HEK293 (cell line): ENCODE data around the gene KLHDC4.

Source experiments
- YY1 ChIP-seq: fragments of 450-650 bp; formaldehyde crosslinking; IDR thresholded peaks from 2 replicates; pipeline ENCODE4 v1.5.1; 2018; ENCODE audit warnings: missing biosample characterization, missing genetic modification characterization
- ZNF274 ChIP-seq, 2 experiments: fragments of 200-500 bp in 1 of 2; fragments of 450-650 bp in 1 of 2; sonication (Bioruptor generic) in 1 of 2; formaldehyde crosslinking in 1 of 2; IDR thresholded peaks; 2 replicates each; pipeline versions ENCODE4 v1.5.1 to v1.6.1; 2014 to 2016; ENCODE audit warnings: borderline replicate concordance in 1 of 2, inconsistent platforms in 1 of 2, low read length in 1 of 2, missing biosample characterization in 1 of 2, missing genetic modification characterization in 1 of 2
- TF ChIP-seq, protein P1 (sequence below): fragments of 450-650 bp; formaldehyde crosslinking; IDR thresholded peaks from 2 replicates; pipeline ENCODE4 v1.5.1; 2016; ENCODE audit warnings: missing biosample characterization, missing genetic modification characterization
- TF ChIP-seq, protein P2 (sequence below): fragments of 450-650 bp; formaldehyde crosslinking; IDR thresholded peaks from 2 replicates; pipeline ENCODE4 v1.5.1; 2016; ENCODE audit warnings: missing biosample characterization, missing genetic modification characterization

DNA sequence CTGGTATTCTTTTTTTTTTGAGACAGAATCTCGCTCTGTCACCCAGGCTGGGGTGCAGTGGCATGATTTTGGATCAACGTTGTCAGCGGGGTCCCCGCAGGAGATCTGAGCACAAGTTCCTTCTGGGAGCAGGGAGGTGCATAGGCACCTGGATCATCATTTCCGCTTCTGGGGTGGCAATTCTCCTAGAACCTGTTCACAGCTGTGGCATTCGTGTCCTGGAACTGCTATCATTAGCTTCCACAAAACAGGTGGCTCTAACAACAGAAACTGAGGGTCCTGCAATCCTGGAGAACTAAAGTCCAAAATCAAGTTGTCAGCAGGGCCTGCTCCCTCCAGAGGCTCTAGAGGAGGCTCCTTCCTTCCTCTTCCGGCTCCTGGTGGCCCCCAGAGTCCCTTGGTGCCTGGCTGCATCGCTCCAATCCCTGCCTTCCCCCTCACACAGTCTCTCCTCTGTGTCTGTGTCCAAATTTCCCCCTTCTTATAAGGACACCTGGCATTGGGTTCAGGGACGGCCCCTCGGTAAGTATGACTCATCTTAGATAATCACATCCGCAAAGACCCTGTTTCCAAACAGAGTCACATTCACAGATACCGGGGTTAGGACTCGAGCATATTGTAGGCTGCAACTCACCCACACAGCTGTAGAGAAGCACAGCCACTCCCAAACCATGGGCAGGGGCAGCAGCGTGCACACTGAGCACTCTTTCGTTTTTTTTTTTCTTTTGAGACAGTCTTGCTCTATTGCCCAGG lies 43.5 kb upstream of the KLHDC4 start:
- TF ChIP-seq YY1 (tag by site-specific recombination) (no peak), ZNF274 (IDR thresholded peaks at IDR 0.05; ENCODE audit: low read length) (no peak), ZNF274 (tag by site-specific recombination; IDR thresholded peaks at IDR 0.05; ENCODE audit: borderline replicate concordance) (no peak)
- TF ChIP-seq, protein P1, sequence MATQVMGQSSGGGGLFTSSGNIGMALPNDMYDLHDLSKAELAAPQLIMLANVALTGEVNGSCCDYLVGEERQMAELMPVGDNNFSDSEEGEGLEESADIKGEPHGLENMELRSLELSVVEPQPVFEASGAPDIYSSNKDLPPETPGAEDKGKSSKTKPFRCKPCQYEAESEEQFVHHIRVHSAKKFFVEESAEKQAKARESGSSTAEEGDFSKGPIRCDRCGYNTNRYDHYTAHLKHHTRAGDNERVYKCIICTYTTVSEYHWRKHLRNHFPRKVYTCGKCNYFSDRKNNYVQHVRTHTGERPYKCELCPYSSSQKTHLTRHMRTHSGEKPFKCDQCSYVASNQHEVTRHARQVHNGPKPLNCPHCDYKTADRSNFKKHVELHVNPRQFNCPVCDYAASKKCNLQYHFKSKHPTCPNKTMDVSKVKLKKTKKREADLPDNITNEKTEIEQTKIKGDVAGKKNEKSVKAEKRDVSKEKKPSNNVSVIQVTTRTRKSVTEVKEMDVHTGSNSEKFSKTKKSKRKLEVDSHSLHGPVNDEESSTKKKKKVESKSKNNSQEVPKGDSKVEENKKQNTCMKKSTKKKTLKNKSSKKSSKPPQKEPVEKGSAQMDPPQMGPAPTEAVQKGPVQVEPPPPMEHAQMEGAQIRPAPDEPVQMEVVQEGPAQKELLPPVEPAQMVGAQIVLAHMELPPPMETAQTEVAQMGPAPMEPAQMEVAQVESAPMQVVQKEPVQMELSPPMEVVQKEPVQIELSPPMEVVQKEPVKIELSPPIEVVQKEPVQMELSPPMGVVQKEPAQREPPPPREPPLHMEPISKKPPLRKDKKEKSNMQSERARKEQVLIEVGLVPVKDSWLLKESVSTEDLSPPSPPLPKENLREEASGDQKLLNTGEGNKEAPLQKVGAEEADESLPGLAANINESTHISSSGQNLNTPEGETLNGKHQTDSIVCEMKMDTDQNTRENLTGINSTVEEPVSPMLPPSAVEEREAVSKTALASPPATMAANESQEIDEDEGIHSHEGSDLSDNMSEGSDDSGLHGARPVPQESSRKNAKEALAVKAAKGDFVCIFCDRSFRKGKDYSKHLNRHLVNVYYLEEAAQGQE (tag by site-specific recombination) = no peak
- TF ChIP-seq, protein P2, sequence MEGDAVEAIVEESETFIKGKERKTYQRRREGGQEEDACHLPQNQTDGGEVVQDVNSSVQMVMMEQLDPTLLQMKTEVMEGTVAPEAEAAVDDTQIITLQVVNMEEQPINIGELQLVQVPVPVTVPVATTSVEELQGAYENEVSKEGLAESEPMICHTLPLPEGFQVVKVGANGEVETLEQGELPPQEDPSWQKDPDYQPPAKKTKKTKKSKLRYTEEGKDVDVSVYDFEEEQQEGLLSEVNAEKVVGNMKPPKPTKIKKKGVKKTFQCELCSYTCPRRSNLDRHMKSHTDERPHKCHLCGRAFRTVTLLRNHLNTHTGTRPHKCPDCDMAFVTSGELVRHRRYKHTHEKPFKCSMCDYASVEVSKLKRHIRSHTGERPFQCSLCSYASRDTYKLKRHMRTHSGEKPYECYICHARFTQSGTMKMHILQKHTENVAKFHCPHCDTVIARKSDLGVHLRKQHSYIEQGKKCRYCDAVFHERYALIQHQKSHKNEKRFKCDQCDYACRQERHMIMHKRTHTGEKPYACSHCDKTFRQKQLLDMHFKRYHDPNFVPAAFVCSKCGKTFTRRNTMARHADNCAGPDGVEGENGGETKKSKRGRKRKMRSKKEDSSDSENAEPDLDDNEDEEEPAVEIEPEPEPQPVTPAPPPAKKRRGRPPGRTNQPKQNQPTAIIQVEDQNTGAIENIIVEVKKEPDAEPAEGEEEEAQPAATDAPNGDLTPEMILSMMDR (tag by site-specific recombination) = no peak
